ENCODE results near the gene MAML2. TPM values are rescaled to one million over a fixed set of nuclear protein-coding genes. Genes with fewer than 3 reads are reported as not detected.

Gene MAML2
- total RNA-seq, 1 experiment from 2014 or later = 2.7 TPM

DNA sequence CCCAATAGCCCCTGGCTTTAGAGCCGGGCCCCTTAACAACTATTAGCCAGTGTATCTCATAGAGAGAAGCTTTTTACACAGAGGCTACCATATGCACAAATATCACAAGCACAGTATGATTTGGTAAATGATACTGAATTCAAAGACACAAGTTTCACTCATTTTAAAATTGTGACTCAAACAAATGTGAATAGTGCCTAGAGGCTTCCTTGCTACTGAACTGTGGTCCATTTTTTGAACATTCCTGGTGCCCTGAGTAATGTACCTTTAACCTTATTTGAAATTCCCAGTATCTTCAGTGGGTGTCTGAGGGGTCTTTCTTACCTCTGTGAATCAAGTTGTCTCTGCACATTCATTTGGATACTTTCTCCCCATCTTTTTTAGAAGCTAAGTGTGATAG lies 156.2 kb downstream of the MAML2 start:
- Histone ChIP-seq H3K9me3 (ENCODE audit: control insufficient read depth, low read depth, low read length) (no peaks in the 10 kb centered on the region), H2AK5ac (ENCODE audit: insufficient read length, low read length) (no peak overlapping the region), H3K79me2 (ENCODE audit: insufficient read depth, low read length) (no peaks in the 10 kb centered on the region), H3K27ac (ENCODE audit: insufficient read length, low read depth, low read length) (no peak overlapping the region), H3K56ac (ENCODE audit: insufficient read length, low read depth, low read length) (no peak overlapping the region), H4K91ac (ENCODE audit: insufficient read length, low read depth, low read length) (no peak overlapping the region), H3K9ac (ENCODE audit: extremely low read depth, insufficient read length, low read length) (no peak overlapping the region), H3K4ac (ENCODE audit: low read depth, low read length) (no peak overlapping the region), H4K8ac (replicated peaks; ENCODE audit: insufficient read length, low read depth, low read length) (no peak overlapping the region), H2BK12ac (ENCODE audit: insufficient read length, low read depth, low read length) (no peak overlapping the region), H4K5ac (ENCODE audit: insufficient read length, low read depth, low read length) (no peak overlapping the region), H2BK120ac (ENCODE audit: low read depth, low read length, poor library complexity, severe bottlenecking) (no peak overlapping the region), H3K4me1 (ENCODE audit: insufficient read depth, low read length) (peaks cover 9% of the 10 kb centered on the region), H3T11ph (ENCODE audit: low read length) (no peak overlapping the region), H2AFZ (ENCODE audit: low read length) (no peak overlapping the region), H3K14ac (ENCODE audit: insufficient read depth, low read length) (no peak overlapping the region), H3K4me2 (ENCODE audit: insufficient read depth, insufficient read length, low read length) (no peak overlapping the region), H3K18ac (ENCODE audit: insufficient read length, low read depth, low read length) (no peak overlapping the region), H3K23me2 (ENCODE audit: insufficient read length, low read depth, low read length, poor library complexity, severe bottlenecking) (no peaks in the 10 kb centered on the region), H4K20me1 (ENCODE audit: control insufficient read depth, insufficient read depth, insufficient read length) (no peaks in the 10 kb centered on the region), H2BK20ac (ENCODE audit: low read depth, low read length, poor library complexity, severe bottlenecking) (no peak overlapping the region), H3K79me1 (ENCODE audit: insufficient read depth, low read depth, low read length, poor library complexity, severe bottlenecking) (no peaks in the 10 kb centered on the region), H3K23ac (ENCODE audit: insufficient read length, low read depth, low read length) (no peak overlapping the region), H2BK15ac (ENCODE audit: low read depth, low read length) (no peak overlapping the region), H2BK5ac (ENCODE audit: insufficient read length, low read length) (no peak overlapping the region), H3K27me3 (ENCODE audit: insufficient read depth, low read length) (no peaks in the 10 kb centered on the region)
- TF ChIP-seq, protein P1, sequence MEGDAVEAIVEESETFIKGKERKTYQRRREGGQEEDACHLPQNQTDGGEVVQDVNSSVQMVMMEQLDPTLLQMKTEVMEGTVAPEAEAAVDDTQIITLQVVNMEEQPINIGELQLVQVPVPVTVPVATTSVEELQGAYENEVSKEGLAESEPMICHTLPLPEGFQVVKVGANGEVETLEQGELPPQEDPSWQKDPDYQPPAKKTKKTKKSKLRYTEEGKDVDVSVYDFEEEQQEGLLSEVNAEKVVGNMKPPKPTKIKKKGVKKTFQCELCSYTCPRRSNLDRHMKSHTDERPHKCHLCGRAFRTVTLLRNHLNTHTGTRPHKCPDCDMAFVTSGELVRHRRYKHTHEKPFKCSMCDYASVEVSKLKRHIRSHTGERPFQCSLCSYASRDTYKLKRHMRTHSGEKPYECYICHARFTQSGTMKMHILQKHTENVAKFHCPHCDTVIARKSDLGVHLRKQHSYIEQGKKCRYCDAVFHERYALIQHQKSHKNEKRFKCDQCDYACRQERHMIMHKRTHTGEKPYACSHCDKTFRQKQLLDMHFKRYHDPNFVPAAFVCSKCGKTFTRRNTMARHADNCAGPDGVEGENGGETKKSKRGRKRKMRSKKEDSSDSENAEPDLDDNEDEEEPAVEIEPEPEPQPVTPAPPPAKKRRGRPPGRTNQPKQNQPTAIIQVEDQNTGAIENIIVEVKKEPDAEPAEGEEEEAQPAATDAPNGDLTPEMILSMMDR (conservative IDR thresholded peaks at IDR 0.05) = no peak
- no peaks in the 10 kb centered on the region for H3K9me3 Mint-ChIP-seq
- no CpG with 5 or more reads among the region's 1 CpG for WGBS (ENCODE audit: extremely low coverage, insufficient read length, low lambda C conversion rate)
- no peak overlapping the region for H3K27ac Mint-ChIP-seq
- H3K4me3 Mint-ChIP-seq = no peak overlapping the region
- H3K36me3 Mint-ChIP-seq (ENCODE audit: insufficient read depth in 1 of 3, low read depth in 3 of 3) = peaks cover 0 to 2% (median 0%) of the 10 kb centered on the region in 3 experiments; a peak in 1 of 7 replicates
- H3K4me1 Mint-ChIP-seq = peaks cover 17 to 38% of the 10 kb centered on the region in 2 experiments
- DNase-seq = no peak
- no peaks in the 10 kb centered on the region for H3K27me3 Mint-ChIP-seq (ENCODE audit: low read depth)
